GM19438 (cell line): Measurements from ENCODE around the gene NPC2.

ENCODE experiments used
- ATAC-seq: cut with Tn5 transposase; IDR thresholded peaks from one replicate; pipeline ENCODE4 v1.9.1; 2021; ENCODE audit warnings: low read depth; ENCODE audit not compliant: unreplicated experiment

The NPC2 gene

DNA sequence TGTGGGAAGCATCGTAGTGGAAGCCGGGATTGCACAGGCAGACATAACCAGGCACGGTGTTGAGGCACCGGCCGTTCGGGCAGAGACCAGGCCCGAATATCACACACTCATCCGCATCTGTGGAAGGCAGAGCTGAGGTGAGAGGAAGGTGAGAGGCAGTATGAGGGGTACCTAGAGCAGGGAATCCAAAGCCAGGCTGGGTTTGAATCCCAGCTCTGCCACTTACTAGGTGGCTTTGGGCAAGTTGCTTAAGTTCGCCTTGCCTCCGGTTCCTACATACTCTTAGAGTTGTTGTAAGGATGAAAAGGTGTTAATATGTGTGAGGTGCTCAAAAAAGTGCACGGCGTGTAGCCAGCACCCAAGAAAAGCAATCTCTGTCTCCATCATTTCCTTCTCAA lies 10.8 kb upstream of the NPC2 start:
- ATAC-seq: no peak

DNA sequence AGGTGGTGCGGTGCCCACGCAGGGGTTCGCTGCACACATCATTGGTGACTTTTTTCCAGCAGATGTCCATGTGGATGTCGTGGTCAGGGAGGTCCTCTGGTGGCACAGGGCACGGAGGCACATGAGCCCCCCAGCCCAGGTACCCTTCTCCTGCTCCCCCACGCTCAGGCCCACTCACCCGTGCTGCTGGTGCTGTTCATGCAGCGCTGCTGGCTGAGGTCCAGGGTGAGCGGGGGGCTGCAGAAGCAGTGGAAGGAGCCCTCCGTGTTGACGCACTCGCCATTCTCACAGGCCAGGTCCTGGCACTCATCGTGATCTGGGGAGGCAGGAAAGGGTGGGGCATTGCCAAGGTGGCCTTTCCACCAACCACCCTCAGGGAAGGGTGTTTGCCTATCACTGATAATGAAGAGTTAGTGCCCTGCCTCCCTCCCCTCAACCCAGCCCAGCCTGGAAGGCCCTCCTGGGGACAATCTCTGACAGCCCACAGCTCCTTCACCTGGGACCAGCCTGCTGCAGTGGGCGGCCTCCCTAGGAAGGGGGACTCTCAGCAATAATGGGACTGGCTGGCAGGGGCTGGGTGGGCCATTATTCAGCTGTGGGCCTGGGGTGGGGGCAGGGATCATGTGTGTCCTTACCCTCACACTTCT lies 10.3 kb upstream of the NPC2 start:
- no peak for ATAC-seq

- ATAC-seq: no peak
These were observed 9.3 kb upstream of the NPC2 start for GRCh38 chr14:74502236-74503019.

DNA sequence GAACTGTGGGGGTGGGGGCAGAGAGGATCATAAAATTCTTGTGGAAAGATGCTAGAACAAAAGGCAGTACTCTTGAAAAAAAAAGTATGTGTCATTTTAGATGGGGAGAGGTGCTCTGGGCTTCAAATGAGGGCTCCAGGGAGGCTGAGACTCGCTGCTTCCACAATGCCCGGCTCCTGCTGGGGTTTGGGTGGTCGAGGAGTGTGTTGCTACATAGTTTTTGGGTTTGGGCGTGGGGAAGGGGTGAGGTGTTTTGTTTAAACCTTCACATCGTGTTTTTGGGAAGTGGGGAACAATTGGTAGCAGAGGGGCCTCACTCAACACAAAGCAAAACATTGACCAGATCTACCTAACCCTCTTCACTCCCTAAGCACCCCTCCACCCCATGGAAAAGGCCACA lies 8.6 kb upstream of the NPC2 start:
- no peak for ATAC-seq

DNA sequence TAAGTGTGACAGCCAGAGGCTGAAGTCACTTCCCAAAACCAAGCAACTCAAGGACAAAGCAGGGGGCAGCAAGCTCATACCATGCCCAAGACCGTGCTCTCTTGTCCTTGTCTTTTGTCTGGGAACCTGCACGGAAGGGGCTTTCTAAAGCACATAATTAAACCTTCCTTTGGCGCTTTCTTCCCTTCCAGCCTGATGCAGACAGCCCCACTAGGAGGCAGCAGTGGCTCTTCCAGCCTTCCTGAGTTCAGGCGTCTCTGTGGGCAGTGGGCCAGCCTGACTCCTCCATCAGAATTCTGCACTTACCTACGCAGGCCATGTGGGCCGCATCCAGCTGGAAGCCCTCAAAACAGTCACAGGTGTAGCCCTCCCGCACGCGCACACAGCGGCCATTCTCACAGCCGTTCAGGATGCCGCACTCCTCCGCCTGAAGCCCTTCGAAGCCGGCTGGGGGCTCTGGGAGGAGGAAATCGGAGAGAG lies 8.1 kb upstream of the NPC2 start:
- no peak for ATAC-seq

DNA sequence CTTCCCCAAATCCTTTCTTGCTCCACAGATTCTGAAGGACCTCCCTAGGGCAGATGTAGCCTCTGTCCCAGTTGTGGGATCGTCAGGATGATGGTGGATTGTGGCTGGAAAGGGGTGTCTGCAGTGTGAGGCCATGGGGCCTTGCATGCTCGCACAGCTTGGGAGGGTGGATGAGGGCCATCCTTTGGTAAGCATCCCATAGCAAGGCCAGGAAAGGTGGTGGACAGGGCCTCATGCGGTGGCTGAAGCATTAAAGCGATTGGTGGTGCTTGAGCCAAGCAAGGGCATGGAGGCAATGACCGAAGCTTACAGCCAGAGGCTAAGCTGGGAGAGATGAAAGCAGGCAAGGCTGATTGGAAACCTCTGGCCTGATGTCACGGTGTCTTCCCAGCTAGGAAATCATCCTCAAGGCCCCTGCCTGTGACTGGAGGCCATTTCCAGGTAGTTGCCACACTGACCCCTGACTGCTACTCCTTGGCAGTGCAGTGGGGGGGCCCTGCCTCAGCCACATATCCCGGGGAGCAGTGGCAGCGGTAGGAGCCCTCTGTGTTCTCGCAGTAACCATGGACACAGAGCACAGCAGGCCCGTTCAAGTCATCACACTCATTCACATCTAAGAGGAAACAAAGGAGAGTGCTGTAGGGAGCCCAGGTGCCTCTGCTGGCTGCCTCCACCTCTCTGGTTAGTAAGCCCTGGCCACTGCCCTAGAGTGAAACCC lies 7.5 kb upstream of the NPC2 start:
- ATAC-seq: no peak

DNA sequence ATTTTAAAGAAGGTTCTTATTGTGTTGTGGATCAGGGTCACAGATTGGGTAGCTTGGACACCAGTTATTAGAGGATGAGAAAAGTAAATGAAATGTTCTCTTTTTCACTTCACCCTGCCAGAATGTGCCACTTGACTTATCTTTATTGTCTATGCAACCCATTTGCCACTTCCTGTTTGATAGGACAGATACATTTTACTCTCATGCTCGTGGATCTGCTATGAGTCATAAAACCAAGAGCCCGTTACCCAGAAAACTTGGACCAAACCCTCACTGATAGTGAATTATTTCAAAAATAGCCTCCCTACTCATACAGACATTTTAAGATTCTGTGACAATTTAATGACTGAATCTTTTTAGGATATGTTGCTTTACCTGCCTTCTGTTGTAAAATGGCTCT lies 2.3 kb upstream of the NPC2 start:
- ATAC-seq: no peak

GRCh38 chr14:74493343-74494261 lies 497 bp upstream of the NPC2 start, which contains the start of gene ISCA2:
Gene ISCA2 (plus strand): TSS chr14:74493765. CDS start chr14:74493775, 10 bp downstream.
- ATAC-seq: peak; percentile 83

DNA sequence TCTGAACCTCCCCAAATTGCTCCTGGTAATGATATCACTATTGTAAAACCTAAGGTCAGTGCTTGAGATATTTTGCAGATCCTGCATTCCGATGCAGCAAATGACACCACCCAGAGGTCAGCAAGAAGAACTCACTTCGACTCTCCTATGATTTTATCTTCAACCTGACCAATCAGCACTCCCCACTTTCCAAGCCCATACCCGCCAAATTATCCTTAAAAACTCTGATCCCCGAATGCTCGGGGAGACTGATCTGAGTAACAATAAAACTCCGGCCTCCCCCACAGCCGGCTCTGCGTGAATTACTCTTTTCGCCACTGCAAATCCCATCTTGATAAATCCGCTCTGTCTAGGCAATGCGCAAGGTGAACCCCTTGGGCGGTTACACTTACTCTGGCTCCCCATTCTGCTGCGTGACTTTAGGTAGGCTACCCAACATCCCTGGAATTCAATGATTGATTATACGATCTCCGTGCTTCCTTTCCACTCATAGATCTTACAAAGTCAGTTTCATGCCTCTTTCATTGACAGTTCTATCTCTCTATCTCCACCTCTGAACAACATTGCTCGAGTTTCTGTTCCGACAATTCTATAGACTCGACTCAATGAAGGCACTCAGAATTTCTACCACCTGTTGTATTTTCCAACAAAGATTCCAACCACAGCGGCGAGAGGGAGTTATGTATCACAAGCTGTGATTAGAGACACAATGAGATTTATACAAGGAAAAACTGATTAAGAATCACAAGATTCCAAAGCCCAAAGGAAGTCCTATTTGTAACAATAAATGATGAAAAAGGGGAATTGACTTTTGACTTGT lies 939 bp downstream of the NPC2 start:
- ATAC-seq: no peak

DNA sequence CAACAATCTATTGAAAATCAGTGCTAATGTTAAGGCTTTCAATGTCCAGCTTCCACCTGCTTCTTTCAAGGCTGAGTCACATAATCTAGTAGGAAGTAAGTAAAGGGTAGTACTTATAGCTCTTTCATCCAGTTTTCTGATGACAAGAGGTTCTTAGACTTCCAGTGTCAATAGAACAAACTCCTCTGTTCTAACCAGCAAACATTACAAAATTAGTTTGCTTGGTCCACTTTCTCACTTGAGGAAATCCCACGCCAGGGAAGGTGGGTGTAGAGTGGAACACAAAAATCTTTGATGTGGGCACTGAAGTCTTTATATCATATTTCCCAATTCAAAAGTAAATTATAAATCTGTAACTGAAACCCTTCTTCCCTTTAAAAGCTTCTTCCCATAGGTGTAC lies 2.6 kb downstream of the NPC2 start:
- no peak for ATAC-seq

DNA sequence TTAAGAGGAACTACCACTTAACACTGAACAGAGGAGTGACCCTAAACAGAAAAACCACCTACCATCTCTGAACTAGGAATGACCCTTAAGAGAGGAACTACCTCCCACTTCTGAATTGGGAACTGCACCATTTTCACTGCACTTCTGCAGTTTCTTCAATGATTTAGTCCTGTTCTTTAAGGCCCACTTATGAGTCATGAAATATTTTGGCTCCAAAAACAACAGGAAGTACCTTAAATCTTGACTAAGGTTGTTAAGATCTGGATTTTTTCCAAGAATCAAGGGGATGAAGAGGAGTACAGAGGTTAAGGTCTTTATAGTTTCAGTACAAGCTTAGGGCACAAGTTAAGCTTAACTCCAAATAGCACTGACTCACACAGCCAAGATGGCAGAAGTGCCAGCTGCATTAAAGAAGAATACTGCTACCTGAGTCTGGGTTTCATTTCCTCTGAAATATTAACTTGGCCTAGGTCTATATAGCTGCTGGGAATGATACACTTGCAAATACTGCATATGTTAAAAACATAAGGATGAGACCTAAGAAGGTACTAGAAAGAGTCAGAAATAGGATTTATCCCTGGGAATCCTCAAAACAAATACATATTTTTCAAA lies 4.2 kb downstream of the NPC2 start:
- no peak for ATAC-seq

- no peak for ATAC-seq
These were observed 6.9 kb downstream of the NPC2 start for GRCh38 chr14:74486164-74486563.

- ATAC-seq: no peak
These were observed 9.8 kb downstream of the NPC2 start for GRCh38 chr14:74483321-74483720.

DNA sequence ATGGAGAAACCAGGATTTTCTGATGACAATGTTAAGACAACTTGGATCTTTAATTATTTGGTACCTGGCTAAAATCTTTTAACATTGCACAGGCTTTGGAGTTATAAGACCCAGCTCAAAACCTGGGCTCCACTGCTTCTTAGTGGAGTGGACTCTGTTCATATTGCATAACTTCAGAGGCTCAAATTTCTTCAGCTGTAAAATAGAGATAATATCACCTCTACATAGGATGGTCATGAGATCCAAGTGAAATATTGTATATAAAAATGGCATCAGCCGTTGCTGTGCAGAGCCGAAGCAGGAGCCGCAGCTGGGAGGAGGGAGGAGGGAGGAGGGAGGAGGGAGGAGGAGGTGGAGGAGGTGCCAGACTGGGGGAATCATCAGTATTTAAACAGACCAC lies 10.5 kb downstream of the NPC2 start:
- ATAC-seq: no peak

- no peak for ATAC-seq
These were observed 13.1 kb downstream of the NPC2 start for GRCh38 chr14:74480046-74480445.

DNA sequence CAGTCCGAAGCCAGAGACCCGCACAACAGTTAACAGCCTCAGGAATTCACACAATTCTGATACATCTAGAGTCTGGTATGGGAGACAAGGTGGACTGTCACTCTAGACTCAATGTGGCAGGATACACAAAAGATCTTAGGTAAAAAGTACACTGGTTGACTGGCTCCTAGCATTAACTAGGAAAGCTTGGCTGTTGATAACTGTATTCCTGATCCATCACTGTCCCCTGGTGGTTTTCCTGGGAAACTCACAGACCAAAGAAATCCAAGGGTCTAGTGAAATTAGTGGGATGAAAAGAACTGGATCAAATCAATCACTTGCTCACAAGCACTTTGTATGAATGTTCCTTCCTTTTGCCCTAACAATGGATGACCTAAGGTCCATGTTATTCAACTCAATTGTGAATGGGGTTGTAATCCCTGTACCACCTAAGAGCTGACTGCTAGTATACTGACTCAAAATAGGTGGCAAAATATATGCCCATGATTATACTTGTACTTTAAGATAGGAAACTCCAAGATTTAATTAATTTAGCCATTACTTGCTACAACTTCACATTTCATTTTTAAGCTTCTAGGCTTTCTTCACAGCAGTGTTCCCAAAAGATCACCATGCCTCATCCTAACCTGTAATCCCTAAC lies 14.0 kb downstream of the NPC2 start:
- ATAC-seq: no peak

GRCh38 chr14:74476607-74477006 lies 16.5 kb downstream of the NPC2 start:
- ATAC-seq: no peak

DNA sequence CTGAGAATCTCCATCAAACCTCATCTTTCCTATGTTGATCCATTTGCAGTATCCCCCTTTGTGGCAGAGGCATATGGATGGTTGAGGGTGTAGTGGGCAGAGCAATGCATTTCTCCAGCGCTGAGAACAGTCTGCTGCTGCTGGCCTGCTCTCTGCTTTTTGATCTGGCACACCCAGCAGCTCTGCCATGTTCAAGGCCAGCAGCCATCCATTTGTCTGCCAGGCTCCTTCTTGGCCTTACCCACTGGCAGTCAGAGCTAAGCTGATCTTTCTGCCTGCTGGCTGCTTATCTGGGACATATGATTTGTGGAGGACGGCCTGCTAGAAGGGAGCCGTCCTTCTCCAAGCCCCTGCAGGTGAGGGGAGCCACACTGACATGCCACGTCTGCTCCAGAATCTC lies 17.0 kb downstream of the NPC2 start:
- ATAC-seq: no peak

DNA sequence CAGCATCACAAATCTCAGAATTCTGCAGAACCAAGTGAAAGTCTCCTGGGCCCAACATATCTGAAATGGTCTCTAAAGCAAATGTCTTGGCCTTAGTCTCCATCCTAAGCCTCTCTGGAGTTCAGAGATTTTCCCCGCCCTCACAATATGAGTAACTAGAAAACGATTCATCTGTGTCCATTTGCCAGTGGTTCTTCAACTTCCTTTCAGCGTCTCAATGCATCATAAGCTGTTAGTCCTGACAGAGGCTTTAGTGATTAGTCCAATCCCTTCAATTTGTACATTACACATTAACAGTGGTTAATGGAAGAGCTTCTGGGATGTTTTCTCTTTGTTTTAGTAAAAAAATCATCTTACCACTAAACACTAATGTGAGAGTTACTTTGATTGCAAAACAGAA lies 17.4 kb downstream of the NPC2 start:
- ATAC-seq: no peak
